Activated CD8-positive, alpha-beta memory T cell treated with anti-CD3 and anti-CD28 coated beads, Interleukin-2, amount 50 U/mL, for 24 hours (primary cell): Measurements from ENCODE around the gene PRLR.

Experiments
- DNase-seq: peaks from one replicate; pipeline ENCODE4 v3.0.0-alpha.2; 2020; ENCODE audit errors: extremely low read depth

PRLR gene

DNA sequence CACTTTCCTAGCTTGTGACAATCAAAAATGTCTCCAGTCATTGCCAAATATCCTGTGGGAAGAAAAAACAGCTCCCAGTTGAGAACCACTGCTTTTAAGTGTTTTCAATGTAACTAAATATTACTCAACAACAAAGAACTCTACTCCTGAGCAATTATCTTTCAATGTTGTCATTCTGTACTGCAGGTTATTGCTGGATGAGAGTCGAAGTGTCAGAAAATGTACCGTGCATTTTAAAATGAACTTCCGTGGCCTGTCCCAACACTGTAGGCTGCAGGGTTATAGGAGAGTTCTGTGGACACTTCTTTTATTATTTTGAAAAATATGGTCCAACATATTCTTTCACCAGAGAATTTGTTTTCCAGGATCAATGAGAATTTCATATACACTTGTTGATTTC, 147.8 kb downstream of the PRLR start:
- DNase-seq, result no peak

DNA sequence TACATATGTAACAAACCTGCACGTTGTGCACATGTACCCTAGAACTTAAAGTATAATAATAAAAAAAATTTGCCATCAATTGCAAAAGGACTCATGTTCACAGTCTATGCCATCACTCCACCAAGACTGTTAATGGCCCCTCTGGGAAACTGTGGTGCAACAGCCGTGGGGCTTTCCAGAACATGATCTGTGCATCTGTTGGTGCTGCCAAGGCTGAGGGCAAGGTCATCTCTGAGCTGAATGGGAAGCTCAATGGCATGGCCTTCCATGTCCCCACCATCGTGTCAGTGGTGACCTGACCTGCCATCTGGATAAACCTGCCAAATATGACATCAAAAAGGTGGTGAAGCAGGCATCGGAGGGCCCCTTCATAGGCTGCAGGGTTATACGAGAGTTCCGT, 149.2 kb downstream of the PRLR start:
- no peak for DNase-seq

GRCh38 chr5:35073160-35073559, 157.1 kb downstream of the PRLR start:
- no peak for DNase-seq

- DNase-seq, result no peak
Observed at GRCh38 chr5:35069188-35069587, 161.1 kb downstream of the PRLR start.

GRCh38 chr5:35067985-35068384, 162.3 kb downstream of the PRLR start:
- DNase-seq, result no peak

GRCh38 chr5:35066260-35066795, 164.0 kb downstream of the PRLR start:
- DNase-seq, result no peak

DNA sequence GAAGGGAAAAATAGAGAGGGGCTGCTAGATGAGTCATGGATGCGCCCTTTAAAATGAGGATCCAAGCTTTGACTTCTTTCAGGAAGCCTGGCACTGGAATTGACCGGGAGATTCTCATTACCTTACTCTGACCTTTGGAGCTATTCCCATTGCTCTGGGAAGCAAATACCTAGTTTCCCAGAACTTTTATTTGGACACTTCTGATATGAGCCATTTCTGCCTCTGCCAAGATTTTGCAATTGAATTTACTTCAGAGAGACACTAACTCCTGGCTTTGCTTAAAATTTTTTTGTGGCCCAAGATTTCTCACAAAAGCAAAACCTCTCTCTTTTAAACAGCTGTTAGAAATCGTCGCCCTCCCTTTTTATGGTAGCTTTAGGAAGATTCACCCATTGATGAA, 166.9 kb downstream of the PRLR start:
- no peak for DNase-seq

- DNase-seq, result no peak
Observed at GRCh38 chr5:35061211-35061770, 169.0 kb downstream of the PRLR start.

- no peak for DNase-seq
Observed at GRCh38 chr5:35060236-35060635, 170.1 kb downstream of the PRLR start.

- DNase-seq, result no peak
Observed at GRCh38 chr5:35059251-35059650, 171.0 kb downstream of the PRLR start.

GRCh38 chr5:35058374-35058788, 171.9 kb downstream of the PRLR start:
- DNase-seq, result no peak

- DNase-seq, result no peak
Observed at GRCh38 chr5:35056686-35057085, 173.6 kb downstream of the PRLR start.

GRCh38 chr5:35052838-35053237, 177.4 kb downstream of the PRLR start:
- DNase-seq, result no peak

GRCh38 chr5:35050541-35051126, 179.7 kb downstream of the PRLR start:
- DNase-seq, result no peak

DNA sequence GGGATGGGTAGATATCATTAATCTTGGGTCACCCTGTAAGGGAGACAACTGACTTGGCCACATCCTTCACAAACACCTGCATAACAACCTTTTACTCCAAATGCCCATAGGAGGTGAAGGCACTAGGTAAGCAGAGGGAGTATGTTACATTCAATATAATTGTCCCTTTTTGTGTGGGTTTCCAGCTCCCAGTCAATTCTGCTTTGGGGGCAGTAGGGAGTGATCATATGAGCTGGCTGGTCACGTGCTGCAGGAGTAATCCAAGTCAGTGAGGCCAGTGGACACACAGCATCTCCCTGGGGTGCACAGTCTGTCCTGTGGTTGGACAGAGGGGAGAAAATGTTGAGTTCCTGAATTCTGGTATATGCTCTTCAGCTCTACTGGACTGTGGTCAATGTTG, 181.4 kb downstream of the PRLR start:
- no peak for DNase-seq

DNA sequence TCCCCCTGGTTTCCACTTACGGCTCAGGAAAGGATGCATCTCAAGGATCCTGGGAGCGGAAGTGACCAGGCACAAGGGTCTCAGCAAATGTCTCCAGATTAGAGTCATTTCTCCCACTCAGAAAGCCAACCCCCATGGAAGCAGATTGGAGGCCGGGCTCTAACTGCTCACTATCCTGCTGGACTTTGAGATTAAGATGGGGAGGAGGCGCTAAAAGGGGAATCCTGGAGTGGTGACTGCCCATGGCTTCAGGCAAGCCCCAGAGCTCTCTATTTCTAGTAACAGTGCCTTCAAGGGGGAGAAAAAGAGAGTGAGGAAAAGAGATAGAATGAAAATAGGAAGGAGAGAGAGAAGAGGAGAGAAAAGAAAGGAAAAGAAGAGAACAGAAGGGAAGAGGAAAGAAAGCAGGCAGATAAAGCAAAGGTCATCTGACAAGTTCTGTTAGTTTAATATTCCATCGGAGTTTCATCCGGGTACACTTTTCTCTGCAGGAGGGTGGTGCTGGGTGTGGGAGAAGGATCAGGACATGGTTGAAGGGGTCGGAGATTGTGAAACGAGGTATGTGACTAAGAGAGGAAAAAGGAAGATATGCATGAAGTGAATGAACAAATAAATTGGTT, 182.4 kb downstream of the PRLR start, which contains the start of gene AGXT2:
Gene AGXT2, minus strand, starts transcription at position 165 of the 620 bp plus-strand sequence. Its CDS starts 57 bp downstream, at position 108.
- DNase-seq, result no peak

GRCh38 chr5:35046774-35047173, 183.5 kb downstream of the PRLR start:
- DNase-seq, result no peak

- no peak for DNase-seq
Observed at GRCh38 chr5:35045280-35045679, 185.0 kb downstream of the PRLR start.

GRCh38 chr5:35044649-35045048, 185.6 kb downstream of the PRLR start:
- no peak for DNase-seq

GRCh38 chr5:35042781-35043180, 187.5 kb downstream of the PRLR start:
- no peak for DNase-seq

GRCh38 chr5:35041261-35041660, 189.0 kb downstream of the PRLR start:
- DNase-seq, result no peak

DNA sequence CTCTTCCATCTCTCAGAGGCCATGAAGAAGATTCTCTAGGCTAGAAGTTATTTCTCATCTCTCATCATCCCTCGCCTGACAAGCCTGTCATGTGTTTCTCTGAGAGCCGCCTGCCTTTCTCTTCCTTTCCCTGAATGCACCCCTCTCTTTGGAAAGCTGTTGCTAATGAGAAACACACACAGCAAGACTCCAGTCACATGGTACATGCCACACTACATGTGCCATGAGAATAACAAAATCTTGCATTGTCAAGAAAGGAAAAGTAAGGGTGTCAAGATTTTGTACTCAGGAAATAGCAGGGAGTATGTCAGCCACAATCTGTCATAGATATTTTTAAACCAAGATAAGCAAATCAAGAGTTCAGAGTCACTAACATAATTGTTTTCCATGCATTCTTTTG, 191.4 kb downstream of the PRLR start:
- DNase-seq, result no peak

GRCh38 chr5:35036536-35036935, 193.8 kb downstream of the PRLR start:
- no peak for DNase-seq
